GM23338 (cell line): Measurements from ENCODE around the gene CNMD. TPM values are rescaled to one million over a fixed set of nuclear protein-coding genes. Genes with fewer than 3 reads are reported as not detected.

Source experiments
- ATAC-seq: fragments of 200-7000 bp; cut with Tn5 transposase; 3 replicates; pipeline ENCODE4 v1.9.1; 2020
- DNase-seq: peaks from one replicate; pipeline ENCODE4 v3.0.0-alpha.2; 2015; ENCODE audit warnings: low spot score
- H2AFZ ChIP-seq: fragments of 200-600 bp; sonication (generic); 2 replicates; pipeline ENCODE4 v1.8.0; 2016; ENCODE audit warnings: antibody characterized with exemption, mild to moderate bottlenecking, moderate library complexity
- H3F3A ChIP-seq: fragments of 200-600 bp; sonication (generic); replicated peaks from 2 replicates; pipeline ENCODE4 v1.8.0; 2017; ENCODE audit warnings: antibody characterized with exemption, mixed run types, low read depth
- H3K27ac ChIP-seq: fragments of 200-600 bp; sonication (generic); 2 replicates; pipeline ENCODE4 v1.6.1; 2016; ENCODE audit warnings: low read depth
- H3K27me3 ChIP-seq: fragments of 200-600 bp; sonication (generic); 2 replicates; pipeline ENCODE4 v1.8.0; 2016; ENCODE audit warnings: mild to moderate bottlenecking, mixed run types, moderate library complexity; ENCODE audit not compliant: insufficient read depth
- H3K36me3 ChIP-seq: fragments of 200-600 bp; sonication (generic); 2 replicates; pipeline ENCODE4 v1.8.0; 2016; ENCODE audit warnings: mild to moderate bottlenecking; ENCODE audit not compliant: insufficient read depth
- H3K4me1 ChIP-seq: fragments of 200-600 bp; sonication (generic); 2 replicates; pipeline ENCODE4 v1.8.0; 2016; ENCODE audit warnings: mild to moderate bottlenecking, moderate library complexity; ENCODE audit not compliant: insufficient read depth
- H3K4me2 ChIP-seq: fragments of 200-600 bp; sonication (generic); 2 replicates; pipeline ENCODE4 v1.7.1; 2017; ENCODE audit warnings: mixed run types
- H3K4me3 ChIP-seq: fragments of 200-600 bp; sonication (generic); 2 replicates; pipeline ENCODE4 v1.6.1; 2016; ENCODE audit warnings: mixed run types
- H3K79me2 ChIP-seq: fragments of 200-600 bp; sonication (generic); replicated peaks from 2 replicates; pipeline ENCODE4 v1.8.0; 2017; ENCODE audit warnings: mild to moderate bottlenecking; ENCODE audit not compliant: insufficient read depth
- H3K9me2 ChIP-seq: fragments of 200-600 bp; sonication (generic); 2 replicates; pipeline ENCODE4 v1.8.0; 2017; ENCODE audit not compliant: insufficient read depth
- H4K20me1 ChIP-seq: fragments of 200-600 bp; sonication (generic); replicated peaks from 2 replicates; pipeline ENCODE4 v1.8.0; 2017; ENCODE audit warnings: mild to moderate bottlenecking; ENCODE audit not compliant: insufficient read depth
- H3K27ac Mint-ChIP-seq: 2 replicates; pipeline ENCODE4 v1.8.0; 2020; ENCODE audit warnings: inconsistent platforms, mild to moderate bottlenecking, moderate library complexity, mixed read lengths
- H3K27me3 Mint-ChIP-seq: 3 replicates; pipeline ENCODE4 v1.8.0; 2022; ENCODE audit warnings: low read depth, mild to moderate bottlenecking, moderate library complexity, mixed read lengths, inconsistent platforms; ENCODE audit not compliant: insufficient read depth, poor library complexity
- H3K36me3 Mint-ChIP-seq: 3 replicates; pipeline ENCODE4 v1.8.0; 2021; ENCODE audit warnings: low read depth, mild to moderate bottlenecking, inconsistent platforms, moderate library complexity, mixed read lengths
- H3K4me1 Mint-ChIP-seq: 3 replicates; pipeline ENCODE4 v1.8.0; 2020; ENCODE audit warnings: mild to moderate bottlenecking, inconsistent platforms, mixed read lengths
- H3K4me3 Mint-ChIP-seq: 3 replicates; pipeline ENCODE4 v1.8.0; 2021; ENCODE audit warnings: moderate library complexity, mild to moderate bottlenecking, inconsistent platforms, mixed read lengths
- H3K9me3 Mint-ChIP-seq: 3 replicates; pipeline ENCODE4 v1.8.0; 2020; ENCODE audit warnings: moderate library complexity, mild to moderate bottlenecking, inconsistent platforms, mixed read lengths
- CREB1 ChIP-seq: fragments of 250-450 bp; sonication (Bioruptor Pico); IDR thresholded peaks from 2 replicates; pipeline ENCODE4 v1.5.0; 2020; ENCODE audit warnings: low read depth, mild to moderate bottlenecking, moderate library complexity
- EZH2 ChIP-seq: fragments of 200-600 bp; sonication (generic); IDR thresholded peaks from one replicate; pipeline ENCODE4 v1.8.0; 2017; ENCODE audit warnings: antibody characterized with exemption, mild to moderate bottlenecking, low read depth; ENCODE audit not compliant: unreplicated experiment
- EZH2phosphoT487 ChIP-seq: fragments of 200-600 bp; sonication (generic); IDR thresholded peaks from one replicate; pipeline ENCODE4 v1.8.1; 2018; ENCODE audit warnings: antibody characterized with exemption; ENCODE audit not compliant: unreplicated experiment
- JUNB ChIP-seq: IDR thresholded peaks from one replicate; pipeline ENCODE4 v1.6.1; 2016; ENCODE audit warnings: antibody characterized with exemption; ENCODE audit not compliant: unreplicated experiment
- NANOG ChIP-seq: IDR thresholded peaks from 2 replicates; pipeline ENCODE4 v1.6.1; 2016; ENCODE audit warnings: antibody characterized with exemption, borderline replicate concordance
- POLR2AphosphoS5 ChIP-seq: IDR thresholded peaks from 2 replicates; pipeline ENCODE4 v1.6.1; 2016; ENCODE audit warnings: antibody characterized with exemption, low read depth
- STAT1 ChIP-seq: IDR thresholded peaks from one replicate; pipeline ENCODE4 v1.6.1; 2016; ENCODE audit warnings: antibody characterized with exemption; ENCODE audit not compliant: unreplicated experiment
- ZNF114 ChIP-seq: fragments of 250-450 bp; sonication (Bioruptor Pico); IDR thresholded peaks from 2 replicates; pipeline ENCODE4 v1.5.0; 2020; ENCODE audit warnings: mild to moderate bottlenecking, moderate library complexity
- ZNF331 ChIP-seq: fragments of 250-450 bp; sonication (Bioruptor Pico); IDR thresholded peaks from 2 replicates; pipeline ENCODE4 v1.5.0; 2020; ENCODE audit warnings: low read depth, mild to moderate bottlenecking, moderate library complexity
- polyA plus RNA-seq: library from polyadenylated mRNA; unstranded; fragments of >200 nt; fragmentation: Nextera tagmentation; extraction: Ambion mirVana; gene quantifications from 2 replicates; pipeline ENCODE4 v1.2.1, GENCODE V29; 2016
- total RNA-seq: library from RNA; depleted of rRNA; stranded (reverse); fragments of >200 nt; shearing (Covaris generic); gene quantifications from 2 replicates; pipeline ENCODE4 v1.2.3, GENCODE V29; 2014
- TF ChIP-seq, protein P1 (sequence below): fragments of 250-450 bp; sonication (Bioruptor Pico); IDR thresholded peaks from 2 replicates; pipeline ENCODE4 v1.5.0; 2020; ENCODE audit warnings: mild to moderate bottlenecking, moderate library complexity
- TF ChIP-seq, protein P2 (sequence below): IDR thresholded peaks from one replicate; pipeline ENCODE4 v1.6.1; 2018; ENCODE audit warnings: antibody characterized with exemption; ENCODE audit not compliant: unreplicated experiment
- TF ChIP-seq, protein P3 (sequence below): IDR thresholded peaks from 2 replicates; pipeline ENCODE4 v1.6.1; 2016; ENCODE audit warnings: antibody characterized with exemption
- TF ChIP-seq, protein P4 (sequence below), 2 experiments: fragments of 200-600 bp in 1 of 2; sonication (generic) in 1 of 2; conservative IDR thresholded peaks; 2 replicates each; pipeline versions ENCODE4 v1.5.1 to v1.6.1; 2016 to 2017; ENCODE audit warnings: antibody characterized with exemption in 2 of 2, low read depth in 2 of 2, mild to moderate bottlenecking in 2 of 2, moderate library complexity in 1 of 2

The CNMD gene
- total and polyA plus RNA-seq, 2 experiments from 2014 or later = 141 to 207 TPM

DNA sequence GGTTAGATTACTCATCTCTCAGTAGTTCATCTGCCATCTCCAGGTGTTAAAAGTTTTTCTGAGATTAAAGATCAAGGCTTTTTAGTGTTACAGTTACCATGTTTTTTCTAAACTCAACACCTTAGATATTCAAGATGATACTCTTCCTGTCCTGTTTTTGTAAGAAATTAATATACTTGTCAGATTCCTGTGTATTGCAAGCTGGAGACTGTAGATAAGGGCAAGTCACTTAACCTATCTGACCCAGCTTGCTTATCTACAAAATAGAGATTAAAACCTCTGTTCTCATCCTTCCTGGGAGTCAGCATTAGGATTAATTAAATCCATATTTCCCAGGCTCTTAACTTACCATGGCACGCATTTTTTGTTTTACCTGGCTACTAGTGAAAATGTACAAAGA, 61.8 kb downstream of the CNMD start:
- no peak overlapping the region for H3K4me3 Mint-ChIP-seq
- no peak for ATAC-seq
- H4K20me1 ChIP-seq = peaks cover 4% of the 10 kb centered on the region; the same call in 1 of the 2 replicates

More for the DNA sequence above, 61.8 kb downstream of the CNMD start:
- Histone ChIP-seq H3K4me3 (no peak overlapping the region), H3K79me2 (peaks cover 35% of the 10 kb centered on the region), H3K27me3 (no peaks in the 10 kb centered on the region), H3K4me1 (no peaks in the 10 kb centered on the region), H3K9me2 (no peaks in the 10 kb centered on the region), H3F3A (no peaks in the 10 kb centered on the region), H3K36me3 (peaks cover 28% of the 10 kb centered on the region), H3K27ac (no peak overlapping the region), H2AFZ (no peak overlapping the region), H3K4me2 (no peak overlapping the region)
- no peaks in the 10 kb centered on the region for H3K4me1 Mint-ChIP-seq
- no peak for DNase-seq
- peaks cover 40% of the 10 kb centered on the region for H3K36me3 Mint-ChIP-seq
- TF ChIP-seq, protein P1, sequence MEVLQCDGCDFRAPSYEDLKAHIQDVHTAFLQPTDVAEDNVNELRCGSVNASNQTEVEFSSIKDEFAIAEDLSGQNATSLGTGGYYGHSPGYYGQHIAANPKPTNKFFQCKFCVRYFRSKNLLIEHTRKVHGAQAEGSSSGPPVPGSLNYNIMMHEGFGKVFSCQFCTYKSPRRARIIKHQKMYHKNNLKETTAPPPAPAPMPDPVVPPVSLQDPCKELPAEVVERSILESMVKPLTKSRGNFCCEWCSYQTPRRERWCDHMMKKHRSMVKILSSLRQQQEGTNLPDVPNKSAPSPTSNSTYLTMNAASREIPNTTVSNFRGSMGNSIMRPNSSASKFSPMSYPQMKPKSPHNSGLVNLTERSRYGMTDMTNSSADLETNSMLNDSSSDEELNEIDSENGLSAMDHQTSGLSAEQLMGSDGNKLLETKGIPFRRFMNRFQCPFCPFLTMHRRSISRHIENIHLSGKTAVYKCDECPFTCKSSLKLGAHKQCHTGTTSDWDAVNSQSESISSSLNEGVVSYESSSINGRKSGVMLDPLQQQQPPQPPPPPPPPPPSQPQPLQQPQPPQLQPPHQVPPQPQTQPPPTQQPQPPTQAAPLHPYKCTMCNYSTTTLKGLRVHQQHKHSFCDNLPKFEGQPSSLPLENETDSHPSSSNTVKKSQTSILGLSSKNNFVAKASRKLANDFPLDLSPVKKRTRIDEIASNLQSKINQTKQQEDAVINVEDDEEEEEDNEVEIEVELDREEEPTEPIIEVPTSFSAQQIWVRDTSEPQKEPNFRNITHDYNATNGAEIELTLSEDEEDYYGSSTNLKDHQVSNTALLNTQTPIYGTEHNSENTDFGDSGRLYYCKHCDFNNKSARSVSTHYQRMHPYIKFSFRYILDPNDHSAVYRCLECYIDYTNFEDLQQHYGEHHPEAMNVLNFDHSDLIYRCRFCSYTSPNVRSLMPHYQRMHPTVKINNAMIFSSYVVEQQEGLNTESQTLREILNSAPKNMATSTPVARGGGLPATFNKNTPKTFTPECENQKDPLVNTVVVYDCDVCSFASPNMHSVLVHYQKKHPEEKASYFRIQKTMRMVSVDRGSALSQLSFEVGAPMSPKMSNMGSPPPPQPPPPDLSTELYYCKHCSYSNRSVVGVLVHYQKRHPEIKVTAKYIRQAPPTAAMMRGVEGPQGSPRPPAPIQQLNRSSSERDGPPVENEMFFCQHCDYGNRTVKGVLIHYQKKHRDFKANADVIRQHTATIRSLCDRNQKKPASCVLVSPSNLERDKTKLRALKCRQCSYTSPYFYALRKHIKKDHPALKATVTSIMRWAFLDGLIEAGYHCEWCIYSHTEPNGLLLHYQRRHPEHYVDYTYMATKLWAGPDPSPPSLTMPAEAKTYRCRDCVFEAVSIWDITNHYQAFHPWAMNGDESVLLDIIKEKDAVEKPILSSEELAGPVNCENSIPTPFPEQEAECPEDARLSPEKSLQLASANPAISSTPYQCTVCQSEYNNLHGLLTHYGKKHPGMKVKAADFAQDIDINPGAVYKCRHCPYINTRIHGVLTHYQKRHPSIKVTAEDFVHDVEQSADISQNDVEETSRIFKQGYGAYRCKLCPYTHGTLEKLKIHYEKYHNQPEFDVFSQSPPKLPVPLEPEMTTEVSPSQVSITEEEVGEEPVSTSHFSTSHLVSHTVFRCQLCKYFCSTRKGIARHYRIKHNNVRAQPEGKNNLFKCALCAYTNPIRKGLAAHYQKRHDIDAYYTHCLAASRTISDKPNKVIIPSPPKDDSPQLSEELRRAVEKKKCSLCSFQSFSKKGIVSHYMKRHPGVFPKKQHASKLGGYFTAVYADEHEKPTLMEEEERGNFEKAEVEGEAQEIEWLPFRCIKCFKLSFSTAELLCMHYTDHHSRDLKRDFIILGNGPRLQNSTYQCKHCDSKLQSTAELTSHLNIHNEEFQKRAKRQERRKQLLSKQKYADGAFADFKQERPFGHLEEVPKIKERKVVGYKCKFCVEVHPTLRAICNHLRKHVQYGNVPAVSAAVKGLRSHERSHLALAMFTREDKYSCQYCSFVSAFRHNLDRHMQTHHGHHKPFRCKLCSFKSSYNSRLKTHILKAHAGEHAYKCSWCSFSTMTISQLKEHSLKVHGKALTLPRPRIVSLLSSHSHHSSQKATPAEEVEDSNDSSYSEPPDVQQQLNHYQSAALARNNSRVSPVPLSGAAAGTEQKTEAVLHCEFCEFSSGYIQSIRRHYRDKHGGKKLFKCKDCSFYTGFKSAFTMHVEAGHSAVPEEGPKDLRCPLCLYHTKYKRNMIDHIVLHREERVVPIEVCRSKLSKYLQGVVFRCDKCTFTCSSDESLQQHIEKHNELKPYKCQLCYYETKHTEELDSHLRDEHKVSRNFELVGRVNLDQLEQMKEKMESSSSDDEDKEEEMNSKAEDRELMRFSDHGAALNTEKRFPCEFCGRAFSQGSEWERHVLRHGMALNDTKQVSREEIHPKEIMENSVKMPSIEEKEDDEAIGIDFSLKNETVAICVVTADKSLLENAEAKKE = no peak
- no peak for TF ChIP-seq ZNF331
- TF ChIP-seq NANOG = no peak
- TF ChIP-seq STAT1 = no peak
- no peak for TF ChIP-seq ZNF114 (CRISPR knock-in tag)
- TF ChIP-seq POLR2AphosphoS5 = no peak
- TF ChIP-seq, protein P2, sequence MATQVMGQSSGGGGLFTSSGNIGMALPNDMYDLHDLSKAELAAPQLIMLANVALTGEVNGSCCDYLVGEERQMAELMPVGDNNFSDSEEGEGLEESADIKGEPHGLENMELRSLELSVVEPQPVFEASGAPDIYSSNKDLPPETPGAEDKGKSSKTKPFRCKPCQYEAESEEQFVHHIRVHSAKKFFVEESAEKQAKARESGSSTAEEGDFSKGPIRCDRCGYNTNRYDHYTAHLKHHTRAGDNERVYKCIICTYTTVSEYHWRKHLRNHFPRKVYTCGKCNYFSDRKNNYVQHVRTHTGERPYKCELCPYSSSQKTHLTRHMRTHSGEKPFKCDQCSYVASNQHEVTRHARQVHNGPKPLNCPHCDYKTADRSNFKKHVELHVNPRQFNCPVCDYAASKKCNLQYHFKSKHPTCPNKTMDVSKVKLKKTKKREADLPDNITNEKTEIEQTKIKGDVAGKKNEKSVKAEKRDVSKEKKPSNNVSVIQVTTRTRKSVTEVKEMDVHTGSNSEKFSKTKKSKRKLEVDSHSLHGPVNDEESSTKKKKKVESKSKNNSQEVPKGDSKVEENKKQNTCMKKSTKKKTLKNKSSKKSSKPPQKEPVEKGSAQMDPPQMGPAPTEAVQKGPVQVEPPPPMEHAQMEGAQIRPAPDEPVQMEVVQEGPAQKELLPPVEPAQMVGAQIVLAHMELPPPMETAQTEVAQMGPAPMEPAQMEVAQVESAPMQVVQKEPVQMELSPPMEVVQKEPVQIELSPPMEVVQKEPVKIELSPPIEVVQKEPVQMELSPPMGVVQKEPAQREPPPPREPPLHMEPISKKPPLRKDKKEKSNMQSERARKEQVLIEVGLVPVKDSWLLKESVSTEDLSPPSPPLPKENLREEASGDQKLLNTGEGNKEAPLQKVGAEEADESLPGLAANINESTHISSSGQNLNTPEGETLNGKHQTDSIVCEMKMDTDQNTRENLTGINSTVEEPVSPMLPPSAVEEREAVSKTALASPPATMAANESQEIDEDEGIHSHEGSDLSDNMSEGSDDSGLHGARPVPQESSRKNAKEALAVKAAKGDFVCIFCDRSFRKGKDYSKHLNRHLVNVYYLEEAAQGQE = no peak
- no peak for TF ChIP-seq EZH2
- TF ChIP-seq CREB1 (CRISPR knock-in tag) = no peak
- no peak for TF ChIP-seq EZH2phosphoT487
- TF ChIP-seq, protein P3, sequence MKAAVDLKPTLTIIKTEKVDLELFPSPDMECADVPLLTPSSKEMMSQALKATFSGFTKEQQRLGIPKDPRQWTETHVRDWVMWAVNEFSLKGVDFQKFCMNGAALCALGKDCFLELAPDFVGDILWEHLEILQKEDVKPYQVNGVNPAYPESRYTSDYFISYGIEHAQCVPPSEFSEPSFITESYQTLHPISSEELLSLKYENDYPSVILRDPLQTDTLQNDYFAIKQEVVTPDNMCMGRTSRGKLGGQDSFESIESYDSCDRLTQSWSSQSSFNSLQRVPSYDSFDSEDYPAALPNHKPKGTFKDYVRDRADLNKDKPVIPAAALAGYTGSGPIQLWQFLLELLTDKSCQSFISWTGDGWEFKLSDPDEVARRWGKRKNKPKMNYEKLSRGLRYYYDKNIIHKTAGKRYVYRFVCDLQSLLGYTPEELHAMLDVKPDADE = no peak
- TF ChIP-seq, protein P4, sequence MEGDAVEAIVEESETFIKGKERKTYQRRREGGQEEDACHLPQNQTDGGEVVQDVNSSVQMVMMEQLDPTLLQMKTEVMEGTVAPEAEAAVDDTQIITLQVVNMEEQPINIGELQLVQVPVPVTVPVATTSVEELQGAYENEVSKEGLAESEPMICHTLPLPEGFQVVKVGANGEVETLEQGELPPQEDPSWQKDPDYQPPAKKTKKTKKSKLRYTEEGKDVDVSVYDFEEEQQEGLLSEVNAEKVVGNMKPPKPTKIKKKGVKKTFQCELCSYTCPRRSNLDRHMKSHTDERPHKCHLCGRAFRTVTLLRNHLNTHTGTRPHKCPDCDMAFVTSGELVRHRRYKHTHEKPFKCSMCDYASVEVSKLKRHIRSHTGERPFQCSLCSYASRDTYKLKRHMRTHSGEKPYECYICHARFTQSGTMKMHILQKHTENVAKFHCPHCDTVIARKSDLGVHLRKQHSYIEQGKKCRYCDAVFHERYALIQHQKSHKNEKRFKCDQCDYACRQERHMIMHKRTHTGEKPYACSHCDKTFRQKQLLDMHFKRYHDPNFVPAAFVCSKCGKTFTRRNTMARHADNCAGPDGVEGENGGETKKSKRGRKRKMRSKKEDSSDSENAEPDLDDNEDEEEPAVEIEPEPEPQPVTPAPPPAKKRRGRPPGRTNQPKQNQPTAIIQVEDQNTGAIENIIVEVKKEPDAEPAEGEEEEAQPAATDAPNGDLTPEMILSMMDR (conservative IDR thresholded peaks at IDR 0.05; ENCODE audit: low read depth in 2 of 2) = no peak
- TF ChIP-seq JUNB = no peak
- no peaks in the 10 kb centered on the region for H3K27me3 Mint-ChIP-seq
- no peaks in the 10 kb centered on the region for H3K9me3 Mint-ChIP-seq
- no peak overlapping the region; the same call in 1 of the 2 replicates for H3K27ac Mint-ChIP-seq
